Natural killer cell (primary cell): Measurements from ENCODE around the gene CXCL6. TPM values are rescaled to one million over a fixed set of nuclear protein-coding genes. Genes with fewer than 3 reads are reported as not detected.

Experiments
- ATAC-seq, 3 donors: fragments of 150-1000 bp in 2 of 3; fragments of 200-7000 bp in 1 of 3; cut with Tn5 transposase; 1 replicate in 1 of 3; 2 replicates in 2 of 3; pipeline ENCODE4 v1.10.0; 2021; ENCODE audit warnings: mild to moderate bottlenecking in 2 of 3, moderate library complexity in 2 of 3
- DNase-seq, 2 donors: peaks; one replicate each; pipeline versions ENCODE4 v3.0.0 to v3.0.0-alpha.2; 2013 to 2021; ENCODE audit warnings: mixed read lengths in 1 of 2
- H3K27ac ChIP-seq: one replicate; pipeline ENCODE4 v1.5.1; 2013; ENCODE audit warnings: mild to moderate bottlenecking, low read length
- H3K27me3 ChIP-seq: one replicate; pipeline ENCODE4 v1.6.1; 2013; ENCODE audit warnings: low read length; ENCODE audit not compliant: control insufficient read depth, insufficient read depth
- H3K36me3 ChIP-seq: one replicate; pipeline ENCODE4 v1.6.1; 2013; ENCODE audit warnings: low read length; ENCODE audit not compliant: control insufficient read depth, insufficient read depth
- H3K4me1 ChIP-seq: one replicate; pipeline ENCODE4 v1.6.1; 2013; ENCODE audit warnings: low read length; ENCODE audit not compliant: control insufficient read depth, insufficient read depth
- H3K4me3 ChIP-seq: one replicate; pipeline ENCODE4 v1.5.1; 2013; ENCODE audit warnings: low read length
- H3K9me3 ChIP-seq: one replicate; pipeline ENCODE4 v1.6.1; 2013; ENCODE audit warnings: low read length; ENCODE audit not compliant: control insufficient read depth, insufficient read depth
- H3K27ac Mint-ChIP-seq, 2 donors: one replicate each; pipeline ENCODE4 v1.8.0; 2022; ENCODE audit warnings: mild to moderate bottlenecking in 2 of 2, mixed read lengths in 2 of 2, moderate library complexity in 1 of 2
- H3K27me3 Mint-ChIP-seq, 2 donors: one replicate each; pipeline ENCODE4 v1.8.0; 2022; ENCODE audit warnings: low read depth in 2 of 2, mixed read lengths in 2 of 2
- H3K36me3 Mint-ChIP-seq: one replicate; pipeline ENCODE4 v1.8.0; 2022; ENCODE audit warnings: mixed read lengths
- H3K4me1 Mint-ChIP-seq, 2 donors: one replicate each; pipeline ENCODE4 v1.8.0; 2022; ENCODE audit warnings: mixed read lengths in 2 of 2
- H3K4me3 Mint-ChIP-seq: one replicate; pipeline ENCODE4 v1.8.0; 2022; ENCODE audit warnings: mild to moderate bottlenecking, moderate library complexity, mixed read lengths
- H3K9me3 Mint-ChIP-seq, 2 donors: one replicate each; pipeline ENCODE4 v1.8.0; 2022; ENCODE audit warnings: mixed read lengths in 2 of 2
- CTCF ChIP-seq: fragments of 200-600 bp; IDR thresholded peaks from one replicate; pipeline ENCODE4 v1.8.0; 2022; ENCODE audit warnings: antibody characterized with exemption
- WGBS: methylation state at CpG from one replicate; pipeline ENCODE4 v1.1.7; 2013; ENCODE audit warnings: missing lambda C conversion rate; ENCODE audit not compliant: insufficient coverage; 5-methylcytosine and 5-hydroxymethylcytosine counted together
- intact Hi-C: fragments of 100-400 bp; cut with micrococcal nuclease; formaldehyde crosslinking; loops from one replicate; pipeline ENCODE4 v1.14.2; 2022
- total RNA-seq, 4 donors: library from RNA; stranded (reverse); fragments of 120-200 nt in 1 of 4; gene quantifications; one replicate each; pipeline versions ENCODE4 v1.2.3 to v1.2.4, GENCODE V29; 2013 to 2022

CXCL6 gene
- total RNA-seq, 3 donors from 2014 or later (not counting 1 experiment from before 2014, with no cell fraction given): not detected

GRCh38 chr4:73851293-73851692, 14.8 kb downstream of the CXCL6 start:
- Mint-ChIP-seq H3K4me1 (no peaks in the 10 kb centered on the region), H3K27me3 (no peaks in the 10 kb centered on the region), H3K9me3 (peaks cover 0 to 3% of the 10 kb centered on the region in 2 donors), H3K27ac (no peak overlapping the region), H3K4me3 (no peak overlapping the region), H3K36me3 (no peaks in the 10 kb centered on the region)
- no peaks in the 10 kb centered on the region for H3K36me3 ChIP-seq
- WGBS: 60% methylated on average over 1 of the region's 1 CpG
- H3K9me3 ChIP-seq: no peaks in the 10 kb centered on the region
- ATAC-seq (no peak), DNase-seq (no peak)
- H3K4me1 ChIP-seq: no peaks in the 10 kb centered on the region
- intact Hi-C loops: no loop called here
- TF ChIP-seq CTCF: no peak
- no peak overlapping the region for H3K27ac ChIP-seq
- H3K27me3 ChIP-seq: no peaks in the 10 kb centered on the region
- no peak overlapping the region for H3K4me3 ChIP-seq

GRCh38 chr4:73852771-73853170, 16.3 kb downstream of the CXCL6 start:
- no peaks in the 10 kb centered on the region for H3K9me3 ChIP-seq
- Mint-ChIP-seq H3K36me3 (no peaks in the 10 kb centered on the region), H3K27me3 (no peaks in the 10 kb centered on the region), H3K9me3 (peaks cover 0 to 3% of the 10 kb centered on the region in 2 donors), H3K27ac (no peak overlapping the region), H3K4me1 (no peaks in the 10 kb centered on the region), H3K4me3 (no peak overlapping the region)
- intact Hi-C loops: no loop called here
- no peaks in the 10 kb centered on the region for H3K4me1 ChIP-seq
- H3K36me3 ChIP-seq: no peaks in the 10 kb centered on the region
- TF ChIP-seq CTCF: no peak
- H3K4me3 ChIP-seq: no peak overlapping the region
- H3K27me3 ChIP-seq: no peaks in the 10 kb centered on the region
- no peak overlapping the region for H3K27ac ChIP-seq
- ATAC-seq: no peak
- DNase-seq: no peak

- Histone ChIP-seq H3K4me1 (no peaks in the 10 kb centered on the region), H3K4me3 (no peak within 1 kb of the TSS), H3K27me3 (no peaks in the 10 kb centered on the region), H3K27ac (no peak within 1 kb of the TSS), H3K36me3 (no peaks in the 10 kb centered on the region), H3K9me3 (no peaks in the 10 kb centered on the region)
- intact Hi-C loops: no loop called here
- H3K9me3 Mint-ChIP-seq: peaks cover 0 to 2% of the 10 kb centered on the region in 2 donors
- no peak for DNase-seq
- H3K4me3 Mint-ChIP-seq: no peak within 1 kb of the TSS
- no peak for TF ChIP-seq CTCF
- no peaks in the 10 kb centered on the region for H3K4me1 Mint-ChIP-seq
- no peaks in the 10 kb centered on the region for H3K27me3 Mint-ChIP-seq
- no peaks in the 10 kb centered on the region for H3K36me3 Mint-ChIP-seq
- H3K27ac Mint-ChIP-seq: no peak within 1 kb of the TSS
- WGBS: 37% methylated on average over 21 of the region's 22 CpGs
- ATAC-seq: no peak
Observed at GRCh38 chr4:73853246-73853704, 16.8 kb downstream of the CXCL6 start, which contains the start of gene PF4V1. Gene PF4V1 (plus strand): TSS chr4:73853296. CDS start chr4:73853363, 67 bp downstream.

GRCh38 chr4:73853718-73854473, 17.4 kb downstream of the CXCL6 start:
- TF ChIP-seq CTCF: no peak
- Histone ChIP-seq H3K4me1 (no peaks in the 10 kb centered on the region), H3K27me3 (no peaks in the 10 kb centered on the region), H3K9me3 (no peaks in the 10 kb centered on the region), H3K36me3 (no peaks in the 10 kb centered on the region), H3K27ac (no peak overlapping the region), H3K4me3 (no peak overlapping the region)
- Mint-ChIP-seq H3K9me3 (peaks cover 0 to 2% of the 10 kb centered on the region in 2 donors), H3K4me3 (no peak overlapping the region), H3K27ac (no peak overlapping the region), H3K27me3 (no peaks in the 10 kb centered on the region), H3K4me1 (no peaks in the 10 kb centered on the region), H3K36me3 (no peaks in the 10 kb centered on the region)
- DNase-seq (no peak), ATAC-seq (no peak)
- intact Hi-C loops: no loop called here
- 56% methylated on average over 7 of the region's 8 CpGs for WGBS
